HL-60/S4 (cell line): ENCODE data around the gene EMSY.

Experiments used
- in situ Hi-C: fragments of 300-500 bp; cut with MboI; formaldehyde crosslinking; loops from 2 replicates; pipeline ENCODE4 v1.14.3; 2022; ENCODE audit warnings: low sequenced_read_pairs

The EMSY gene

GRCh38 chr11:76512851-76513653 is 68.2 kb downstream of the EMSY start:
- in situ Hi-C loops: no loop called here

GRCh38 chr11:76513654-76514034 is 68.8 kb downstream of the EMSY start:
- in situ Hi-C loops: no loop called here

DNA sequence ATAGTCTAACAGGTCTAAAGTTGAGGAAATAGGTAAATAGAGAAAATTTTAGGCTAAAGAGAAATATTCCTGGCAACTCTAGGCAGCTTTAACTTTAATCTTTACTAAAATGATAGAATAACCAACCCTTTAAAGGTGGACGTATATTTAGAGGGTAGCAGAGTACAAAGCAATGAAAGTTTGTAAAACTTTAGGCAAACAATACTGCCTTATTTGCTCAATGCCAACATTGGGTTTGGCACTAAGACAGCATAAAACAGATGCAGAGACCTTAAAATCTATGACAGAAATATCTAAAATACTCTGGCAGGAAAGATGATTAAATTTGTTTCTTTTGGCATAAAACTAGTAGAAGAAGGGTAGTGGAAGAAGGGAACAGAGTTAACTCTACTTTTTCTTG is 70.7 kb downstream of the EMSY start:
- in situ Hi-C loops: no loop called here

DNA sequence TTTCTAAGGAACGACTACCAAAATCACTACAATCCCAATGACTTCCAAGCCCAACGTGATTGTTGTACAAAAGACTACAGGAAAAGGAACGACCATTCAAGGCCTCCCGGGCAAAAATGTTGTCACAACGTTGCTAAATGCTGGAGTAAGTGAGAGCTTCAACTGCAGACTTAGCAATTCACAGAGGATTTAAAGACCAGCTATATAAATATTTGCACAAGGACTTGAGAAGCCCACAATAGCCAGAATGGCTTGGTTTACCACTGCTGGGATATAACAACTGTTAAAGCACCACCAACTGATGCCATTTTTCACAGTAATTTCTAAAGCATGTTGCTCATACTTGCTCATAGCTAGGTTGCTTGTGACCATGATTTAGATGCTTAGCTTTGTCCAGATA is 78.3 kb downstream of the EMSY start:
- in situ Hi-C loops: no loop called here

- in situ Hi-C loops: no loop called here
Measured at GRCh38 chr11:76523786-76524436, 79.1 kb downstream of the EMSY start.

DNA sequence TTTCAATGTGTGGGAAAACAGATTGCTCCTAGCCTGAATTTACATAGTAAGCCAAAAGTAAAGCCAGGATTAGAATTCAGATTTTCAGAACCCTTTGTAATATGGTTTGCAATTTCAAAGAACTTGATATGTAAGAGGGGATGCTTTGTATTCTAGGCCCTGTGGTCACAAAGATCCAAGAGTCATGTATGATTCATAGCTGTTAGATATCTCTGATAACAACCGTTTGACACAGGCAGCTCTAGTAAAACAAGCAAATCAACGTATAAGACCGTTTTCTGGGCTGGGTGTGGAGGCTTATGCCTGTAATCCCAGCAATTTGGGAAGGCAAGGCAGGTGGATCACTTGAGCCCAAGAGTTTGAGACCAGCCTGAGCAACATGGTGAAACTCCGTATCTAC is 79.6 kb downstream of the EMSY start:
- in situ Hi-C loops: no loop called here

DNA sequence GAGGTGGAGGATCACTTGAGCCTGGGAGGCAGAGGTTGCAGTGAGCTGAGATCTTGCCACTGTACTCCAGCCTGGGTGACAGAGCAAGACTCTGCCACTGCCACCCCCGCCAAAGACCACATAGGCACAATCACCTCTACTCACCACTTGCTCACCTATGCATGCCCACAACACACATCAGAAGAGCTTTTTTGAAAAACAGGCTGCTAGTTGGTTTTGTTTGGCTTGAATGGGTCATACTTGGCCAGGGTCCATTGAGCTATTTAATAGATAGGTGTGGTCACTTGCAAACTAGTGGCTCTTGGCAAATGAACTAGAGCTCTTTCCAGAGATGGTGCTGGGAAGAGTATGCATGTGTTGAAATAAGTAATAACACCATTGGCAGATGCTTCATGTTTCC is 80.1 kb downstream of the EMSY start:
- in situ Hi-C loops: no loop called here

- in situ Hi-C loops: no loop called here
Measured at GRCh38 chr11:76526878-76527277, 82.1 kb downstream of the EMSY start.

GRCh38 chr11:76542436-76542835 is 97.6 kb downstream of the EMSY start:
- in situ Hi-C loops: no loop called here

DNA sequence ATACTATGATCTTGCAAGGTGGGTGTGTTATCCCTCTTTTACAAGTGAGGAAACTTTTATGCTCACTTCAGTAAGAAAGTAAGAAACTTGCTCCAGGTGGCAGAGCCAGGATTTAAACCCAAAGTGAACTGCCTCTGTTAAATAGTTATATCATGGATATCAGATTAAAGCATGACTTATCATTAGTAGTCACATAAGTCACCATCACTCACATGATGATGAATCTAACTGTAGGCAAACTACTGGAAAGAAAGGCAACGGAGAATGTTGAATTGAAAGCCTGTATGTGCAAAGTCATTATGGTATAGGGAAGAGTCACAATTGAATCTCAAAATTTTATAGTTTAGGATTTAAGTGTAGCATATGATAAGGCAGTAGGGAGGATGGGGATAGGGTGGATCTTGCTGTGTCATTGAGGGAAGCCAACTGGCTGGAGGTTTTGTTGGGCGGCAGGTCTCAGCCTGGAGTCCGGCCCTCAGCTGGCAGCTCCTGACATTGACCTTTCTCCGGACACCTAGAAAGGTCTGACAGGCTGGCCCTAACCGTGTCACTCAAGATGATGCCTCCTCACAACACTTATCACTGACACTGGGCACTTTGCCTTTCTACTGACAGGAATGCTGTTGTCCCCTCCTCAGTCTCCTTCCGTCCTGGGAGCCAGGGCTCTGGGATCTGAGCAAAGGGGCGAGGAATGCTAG is 98.3 kb downstream of the EMSY start:
- in situ Hi-C loops: no loop called here

DNA sequence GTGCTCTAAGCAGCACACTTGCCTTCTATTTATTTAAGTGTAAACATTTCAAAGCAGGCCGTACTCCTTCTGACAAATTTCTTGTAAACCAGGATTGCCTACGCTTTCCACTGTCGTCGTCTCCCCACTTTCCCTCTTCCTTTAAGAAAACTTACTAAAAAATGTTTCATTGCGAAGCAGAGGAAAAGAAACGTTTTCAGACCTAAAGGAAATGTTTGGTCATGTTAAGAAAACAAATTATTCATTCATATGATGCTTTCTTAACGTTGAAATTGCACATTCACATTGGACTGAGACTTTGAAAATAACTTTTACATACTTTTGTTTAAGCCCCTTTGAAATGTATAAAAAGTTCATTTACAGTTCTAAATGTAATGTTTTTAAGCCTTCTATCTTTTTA is 106.0 kb downstream of the EMSY start:
- in situ Hi-C loops: no loop called here

DNA sequence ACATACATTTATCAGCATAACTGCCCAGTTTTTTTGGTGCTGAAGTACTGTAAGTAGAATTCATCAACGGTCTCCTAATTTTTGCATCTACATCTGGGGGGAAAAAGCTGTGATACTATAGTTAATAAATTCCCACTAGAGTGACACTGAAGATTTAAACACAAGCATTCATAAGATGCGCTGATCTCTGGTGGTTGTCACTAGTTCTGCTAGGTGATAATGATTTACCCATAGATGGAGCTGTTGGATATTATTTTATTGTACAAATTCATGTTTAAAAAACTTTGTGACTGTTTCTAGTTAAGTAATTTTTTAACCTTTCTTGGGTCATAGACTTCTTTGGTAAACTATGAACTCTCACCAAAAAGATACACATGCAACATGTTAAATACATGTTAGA is 106.6 kb downstream of the EMSY start:
- in situ Hi-C loops: no loop called here

- in situ Hi-C loops: no loop called here
Measured at GRCh38 chr11:76552987-76553386, 108.2 kb downstream of the EMSY start.

DNA sequence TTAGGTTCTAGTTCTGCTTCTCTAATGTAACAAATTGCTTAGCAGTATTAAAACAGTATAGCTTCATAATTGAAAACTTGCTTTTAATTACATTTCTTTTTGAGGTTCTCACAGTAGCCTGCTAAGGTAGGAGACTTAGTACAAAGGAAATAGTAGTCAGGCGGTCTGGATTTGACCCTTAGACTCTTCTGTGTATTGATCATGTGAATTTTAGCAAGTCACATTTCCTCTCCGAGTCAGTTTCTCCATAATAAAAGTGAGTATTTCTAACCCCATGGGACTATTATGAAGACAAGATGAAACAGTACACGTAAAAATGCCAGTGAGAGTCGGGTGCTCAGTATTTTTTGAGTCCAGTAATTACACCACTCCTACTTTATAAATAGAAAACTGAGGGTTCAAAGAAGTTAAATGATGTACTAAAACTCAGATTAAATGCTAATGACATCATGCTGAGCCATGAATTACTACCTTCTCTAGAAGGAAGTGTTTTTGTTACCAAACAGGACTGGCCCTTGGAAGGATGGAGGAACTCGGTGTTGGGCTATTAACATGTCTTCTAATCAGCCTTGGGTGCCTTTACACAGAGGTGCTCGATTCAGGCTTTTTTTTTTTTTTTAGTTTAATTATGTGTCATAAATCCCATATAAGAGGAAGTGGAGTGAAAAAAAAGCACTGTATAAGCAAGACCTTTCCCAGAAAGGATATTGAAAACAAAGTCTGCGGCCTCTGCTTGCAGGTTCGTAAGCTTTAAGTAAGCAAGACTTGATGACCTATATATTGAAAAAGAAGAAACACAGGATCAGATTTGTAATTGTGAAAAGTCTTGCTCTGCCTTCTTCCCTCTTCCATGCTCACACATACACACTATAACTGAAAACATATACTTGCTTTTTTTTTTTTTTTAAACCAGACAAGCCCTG is 109.0 kb downstream of the EMSY start:
- in situ Hi-C loops: no loop called here

DNA sequence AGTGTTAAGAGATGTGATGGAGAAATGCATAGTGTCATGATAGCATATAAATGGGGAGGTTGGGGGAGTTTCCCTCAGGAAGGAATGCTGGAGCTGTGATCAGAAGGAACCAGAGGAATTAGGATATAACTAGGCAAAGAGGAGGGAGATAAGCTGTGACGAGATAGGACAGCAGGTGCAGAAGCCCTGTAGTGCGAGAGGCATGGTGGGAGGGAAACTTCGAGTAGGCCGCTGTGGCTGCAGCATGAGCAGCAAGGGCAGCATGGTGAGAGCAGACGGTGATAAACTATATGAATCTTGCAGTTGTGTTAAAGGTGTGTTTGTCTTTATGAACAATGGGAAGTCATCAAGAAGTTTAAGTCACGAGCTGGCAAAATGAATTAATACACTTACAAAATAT is 109.9 kb downstream of the EMSY start:
- in situ Hi-C loops: no loop called here

- in situ Hi-C loops: no loop called here
Measured at GRCh38 chr11:76557466-76557865, 112.6 kb downstream of the EMSY start.

DNA sequence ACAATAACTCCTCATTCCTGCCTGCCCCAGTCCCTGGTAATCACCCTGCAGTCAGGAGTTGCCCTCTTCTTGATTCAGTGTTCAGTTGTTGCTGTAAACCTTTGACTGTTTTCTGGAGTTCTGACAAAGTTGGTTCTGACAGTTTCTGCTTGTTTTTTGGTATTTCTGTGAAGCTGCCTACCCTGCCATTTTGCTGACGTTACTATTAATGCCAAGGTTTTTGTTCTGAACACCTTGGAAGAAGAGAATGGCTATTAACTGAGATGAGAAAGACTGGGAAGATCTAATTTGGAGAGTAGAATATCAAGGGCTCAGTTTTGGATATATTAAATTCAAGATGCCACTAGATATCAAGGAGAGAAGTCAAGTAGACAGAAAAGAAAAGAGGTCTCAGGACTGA is 113.7 kb downstream of the EMSY start:
- in situ Hi-C loops: no loop called here

- in situ Hi-C loops: no loop called here
Measured at GRCh38 chr11:76558891-76559290, 114.1 kb downstream of the EMSY start.

DNA sequence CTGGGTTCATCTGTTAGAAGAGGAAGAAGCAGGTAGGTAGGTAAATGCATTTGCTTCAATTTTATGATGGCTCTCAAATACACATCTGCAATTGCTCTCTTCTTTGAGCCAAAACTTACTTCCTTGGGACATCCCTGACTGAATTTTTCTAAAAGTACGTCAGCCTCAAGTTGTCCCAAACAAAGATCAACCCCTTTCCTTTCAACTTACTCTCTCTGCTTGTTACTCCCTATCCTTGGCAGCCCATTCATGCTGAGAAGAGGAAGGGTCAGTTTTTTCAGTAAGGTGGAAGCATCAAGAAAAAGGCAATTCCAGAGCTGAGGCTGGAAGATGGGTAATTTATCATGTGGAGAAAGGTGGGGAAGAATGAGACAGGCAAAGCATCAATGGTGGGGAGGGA is 114.5 kb downstream of the EMSY start:
- in situ Hi-C loops: no loop called here

DNA sequence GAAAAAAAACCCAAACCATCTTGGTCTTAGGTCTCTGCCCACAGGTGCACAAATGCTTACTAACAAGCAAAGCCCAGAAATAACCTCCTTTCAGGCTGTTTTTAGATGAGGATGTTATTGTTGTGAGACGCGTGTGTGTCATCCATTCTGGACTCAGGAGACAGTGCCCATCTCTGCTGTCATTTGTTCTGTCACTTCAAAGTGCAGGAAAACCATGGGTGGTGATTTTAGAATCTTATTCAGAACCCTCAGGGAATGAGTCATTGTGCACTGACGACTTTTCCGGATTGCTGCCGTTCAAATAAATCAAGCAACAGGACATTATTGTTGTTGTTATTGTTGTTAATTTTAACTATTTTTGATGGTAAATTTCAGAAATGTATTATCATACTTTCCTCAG is 115.4 kb downstream of the EMSY start:
- in situ Hi-C loops: no loop called here

DNA sequence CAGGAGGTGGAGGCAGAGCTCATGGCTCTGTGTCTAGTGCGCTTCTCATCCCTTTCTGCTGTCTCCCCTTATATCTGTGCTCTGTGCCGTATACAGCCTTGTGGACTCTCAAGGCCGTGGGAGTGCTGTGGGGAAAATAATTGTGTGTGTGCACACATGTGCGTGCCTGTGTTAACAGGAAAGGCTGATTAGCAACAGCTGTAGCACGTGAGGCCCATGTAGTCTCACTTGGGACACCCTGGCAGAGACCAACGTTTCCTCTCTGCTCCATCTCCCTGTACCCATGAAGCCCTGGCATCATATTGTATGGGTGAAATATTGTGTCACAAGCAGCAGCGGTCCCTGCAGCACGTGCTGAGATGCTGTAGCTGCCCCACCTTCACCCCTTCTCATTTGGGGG is 116.4 kb downstream of the EMSY start:
- in situ Hi-C loops: no loop called here
